Gastrocnemius medialis (tissue), 4 donors: ENCODE measurements around the gene C2orf76. TPM values are rescaled to one million over a fixed set of nuclear protein-coding genes. Genes with fewer than 3 reads are reported as not detected.
A peak's percentile ranks its signal among the peaks of the same experiment; 100 is the strongest.

Source experiments
- ATAC-seq, 2 donors: fragments of 150-250 bp; one replicate each; pipeline ENCODE4 v1.9.1; 2016
- DNase-seq, 2 donors: peaks; one replicate each; pipeline ENCODE4 v3.0.0-alpha.2; 2019
- H3K27ac ChIP-seq, 4 donors: fragments of 200-600 bp; sonication (generic); 1 replicate in 1 of 4; 2 replicates in 3 of 4; pipeline ENCODE4 v1.5.1; 2016 to 2018; ENCODE audit warnings: mild to moderate bottlenecking in 2 of 4, moderate library complexity in 1 of 4
- H3K27me3 ChIP-seq, 3 donors: fragments of 200-600 bp; sonication (generic) in 2 of 3; 1 replicate in 1 of 3; 2 replicates in 2 of 3; pipeline versions ENCODE4 v1.5.1 to v1.6.0; 2016 to 2019; ENCODE audit warnings: mild to moderate bottlenecking in 1 of 3, moderate library complexity in 1 of 3
- H3K36me3 ChIP-seq, 2 donors: fragments of 200-600 bp; sonication (generic) in 1 of 2; one replicate each; pipeline ENCODE4 v1.5.1; 2017 to 2018
- H3K4me1 ChIP-seq, 2 donors: fragments of 200-600 bp; sonication (generic) in 1 of 2; one replicate each; pipeline ENCODE4 v1.5.1; 2016 to 2017; ENCODE audit warnings: mild to moderate bottlenecking in 2 of 2
- H3K4me3 ChIP-seq, 4 donors: fragments of 200-600 bp; sonication (generic) in 3 of 4; 1 replicate in 1 of 4; 2 replicates in 3 of 4; pipeline ENCODE4 v1.5.1; 2016 to 2019; ENCODE audit warnings: mild to moderate bottlenecking in 2 of 4
- H3K9me3 ChIP-seq, 3 donors: fragments of 200-600 bp; sonication (generic) in 2 of 3; 1 replicate in 1 of 3; 2 replicates in 2 of 3; pipeline ENCODE4 v1.5.1; 2016 to 2019
- POLR2A ChIP-seq, 2 donors: fragments of 450-650 bp; IDR thresholded peaks; one replicate each; pipeline ENCODE4 v1.6.1; 2017; ENCODE audit warnings: antibody characterized with exemption in 2 of 2, mild to moderate bottlenecking in 2 of 2, moderate library complexity in 2 of 2
- in situ Hi-C, 4 donors: fragments of 200-750 bp; cut with MboI; loops; one replicate each; pipeline versions ENCODE4 v1.15.0 to v1.8.0; 2017; ENCODE audit warnings: low sequenced_read_pairs in 4 of 4
- intact Hi-C: fragments of 100-400 bp; cut with DNase I; formaldehyde crosslinking; loops from one replicate; pipeline ENCODE4 v1.15.1; 2023; ENCODE audit warnings: low total_unique reads
- total RNA-seq, 4 donors: library from RNA; depleted of rRNA; stranded (reverse); fragments of >200 nt; gene quantifications; one replicate each; pipeline versions ENCODE4 v1.1.0 to v1.2.3, GENCODE V29; 2016
- TF ChIP-seq, protein P1 (sequence below), 5 experiments: fragments of 450-650 bp in 3 of 5; fragments of 200-600 bp in 2 of 5; sonication (generic) in 2 of 5; IDR thresholded peaks in 4 of 5; conservative IDR thresholded peaks in 1 of 5; 1 replicate in 4 of 5; 2 replicates in 1 of 5; pipeline ENCODE4 v1.5.1; 2016 to 2019; ENCODE audit warnings: antibody characterized with exemption in 5 of 5, mild to moderate bottlenecking in 3 of 5, moderate library complexity in 3 of 5

Gene C2orf76
- total RNA-seq, 4 donors from 2014 or later, result 0.61 to 5.9 (median 2.6) TPM; not detected in 1

DNA sequence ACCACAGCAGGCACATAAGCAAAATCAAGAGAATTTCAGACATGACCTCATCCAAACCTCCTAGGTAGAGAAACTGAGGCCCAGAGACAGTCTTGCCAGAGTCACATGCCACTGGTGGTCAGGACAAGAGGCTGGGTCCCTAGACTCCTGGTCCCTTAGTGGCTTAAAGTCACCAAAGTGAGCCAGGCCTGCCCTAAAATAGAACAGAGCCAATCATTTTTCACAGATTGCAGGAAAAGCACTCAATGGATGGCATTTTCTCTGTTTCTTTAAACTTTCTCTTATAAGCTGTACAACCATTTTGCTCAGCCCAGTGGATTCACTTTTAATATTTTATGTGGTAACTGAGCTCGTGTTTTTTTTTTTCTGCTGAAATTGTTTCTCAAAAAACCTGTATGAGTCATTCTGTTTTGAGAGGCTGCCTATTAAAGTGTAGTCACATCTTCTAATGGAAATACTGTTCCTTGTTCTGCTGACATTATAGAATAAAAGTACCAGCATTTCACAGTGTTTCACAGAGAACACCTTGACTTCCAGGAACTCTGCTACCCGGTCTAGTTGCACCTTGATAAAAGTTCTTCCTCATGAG is 113.4 kb downstream of the C2orf76 start:
- peaks cover 0 to 33% of the 10 kb centered on the region in 2 donors for H3K36me3 ChIP-seq
- H3K27ac ChIP-seq, result peak overlapping the region; percentile 72 to 94 (median 79)
- H3K4me1 ChIP-seq, result peaks cover 22 to 23% of the 10 kb centered on the region in 2 donors
- peak; percentile 11 to 20 for ATAC-seq
- no peak overlapping the region for H3K4me3 ChIP-seq
- H3K9me3 ChIP-seq, result no peaks in the 10 kb centered on the region
- intact Hi-C loops (no loop called here), in situ Hi-C loops (no loop called here)
- H3K27me3 ChIP-seq, result no peaks in the 10 kb centered on the region
- DNase-seq, result no peak
- TF ChIP-seq, protein P1, sequence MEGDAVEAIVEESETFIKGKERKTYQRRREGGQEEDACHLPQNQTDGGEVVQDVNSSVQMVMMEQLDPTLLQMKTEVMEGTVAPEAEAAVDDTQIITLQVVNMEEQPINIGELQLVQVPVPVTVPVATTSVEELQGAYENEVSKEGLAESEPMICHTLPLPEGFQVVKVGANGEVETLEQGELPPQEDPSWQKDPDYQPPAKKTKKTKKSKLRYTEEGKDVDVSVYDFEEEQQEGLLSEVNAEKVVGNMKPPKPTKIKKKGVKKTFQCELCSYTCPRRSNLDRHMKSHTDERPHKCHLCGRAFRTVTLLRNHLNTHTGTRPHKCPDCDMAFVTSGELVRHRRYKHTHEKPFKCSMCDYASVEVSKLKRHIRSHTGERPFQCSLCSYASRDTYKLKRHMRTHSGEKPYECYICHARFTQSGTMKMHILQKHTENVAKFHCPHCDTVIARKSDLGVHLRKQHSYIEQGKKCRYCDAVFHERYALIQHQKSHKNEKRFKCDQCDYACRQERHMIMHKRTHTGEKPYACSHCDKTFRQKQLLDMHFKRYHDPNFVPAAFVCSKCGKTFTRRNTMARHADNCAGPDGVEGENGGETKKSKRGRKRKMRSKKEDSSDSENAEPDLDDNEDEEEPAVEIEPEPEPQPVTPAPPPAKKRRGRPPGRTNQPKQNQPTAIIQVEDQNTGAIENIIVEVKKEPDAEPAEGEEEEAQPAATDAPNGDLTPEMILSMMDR (IDR thresholded peaks at IDR 0.05 in 4 of 5, conservative IDR thresholded peaks at IDR 0.05 in 1 of 5), result no peak
- TF ChIP-seq POLR2A (IDR thresholded peaks at IDR 0.05), result no peak

Other genes with a start within 250 kb of the C2orf76 start
- not detected for gene C1QL2, start 208.1 kb downstream of the C2orf76 start, total RNA-seq
- 10 to 100 TPM; 10.1 to 21.7 (median 10.6) TPM for gene STEAP3, start 143.0 kb downstream of the C2orf76 start, total RNA-seq
- 100 to 1,000 TPM in 1 of 4 donors, 10 to 100 TPM in 3; 17.3 to 102 (median 55.2) TPM for gene DBI, start 143 bp upstream of the C2orf76 start, total RNA-seq
- 1 to 10 TPM in 1 of 4 donors, under 1 TPM in 3; 0.49 to 2.7 (median 0.64) TPM for gene TMEM37, start 65.0 kb upstream of the C2orf76 start, total RNA-seq
- not detected for gene SCTR, start 157.6 kb upstream of the C2orf76 start, total RNA-seq
- gene CFAP221, start 177.6 kb upstream of the C2orf76 start, total RNA-seq, result not detected